ENCODE results near the gene ENPP3.

DNA sequence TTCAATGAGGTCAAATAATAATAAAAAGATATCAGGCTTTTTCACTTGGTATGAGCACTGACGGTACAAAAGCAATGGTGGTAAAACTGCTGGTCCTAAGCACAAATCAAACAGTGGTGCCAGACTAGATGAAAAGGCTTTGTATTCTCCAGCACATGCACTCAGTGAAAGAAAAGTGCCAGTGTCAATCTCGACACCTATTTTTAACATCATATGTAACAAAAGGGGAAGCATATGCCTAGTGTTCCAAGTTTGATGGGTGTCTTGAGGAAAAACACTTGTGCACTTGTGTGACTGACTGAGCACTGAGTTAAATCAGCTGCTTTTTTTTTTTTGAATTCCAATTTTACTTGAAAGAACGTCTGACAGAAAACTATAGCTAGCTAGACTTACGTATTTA, 36.4 kb upstream of the ENPP3 start:
- TF ChIP-seq YY1 (IDR thresholded peaks at IDR 0.05; ENCODE audit: insufficient read depth, insufficient read length) = no peak
- no peak for TF ChIP-seq SUZ12 (IDR thresholded peaks at IDR 0.05; ENCODE audit: extremely low read depth, insufficient read depth, insufficient read length)
